ENCODE data around the gene PRKACA.

DNA sequence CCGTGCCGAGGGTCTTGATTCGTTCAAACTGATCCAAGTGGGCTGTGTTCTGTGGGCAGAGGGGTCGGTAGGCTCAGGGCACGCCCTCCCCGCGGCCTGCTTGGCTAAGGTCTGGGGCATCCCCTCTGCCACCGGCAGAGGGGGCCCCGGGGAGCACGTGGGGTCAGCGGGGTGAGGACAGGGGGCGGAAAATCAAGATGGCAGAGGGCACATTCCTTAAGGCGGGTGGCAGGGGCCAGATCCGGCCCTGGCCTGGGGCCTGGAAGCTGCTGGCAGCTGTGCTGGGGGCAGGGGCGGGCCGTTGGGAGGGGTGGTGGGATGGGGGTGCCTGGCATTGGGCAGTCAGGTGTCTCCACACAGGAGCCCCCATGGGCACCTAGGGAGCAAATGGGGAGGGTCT, 10.7 kb downstream of the PRKACA start:
- TF ChIP-seq ZNF274 (IDR thresholded peaks at IDR 0.05; ENCODE audit: low read depth, low read length): no peak
- TF ChIP-seq YY1 (IDR thresholded peaks at IDR 0.05; ENCODE audit: insufficient read depth, insufficient read length): no peak
